GM21515 (cell line): ENCODE measurements around the gene APEH.
A peak's percentile ranks its signal among the peaks of the same experiment; 100 is the strongest.

Experiments used
- ATAC-seq: cut with Tn5 transposase; IDR thresholded peaks from one replicate; pipeline ENCODE4 v1.9.1; 2021; ENCODE audit not compliant: unreplicated experiment

Gene APEH

GRCh38 chr3:49723628-49724551 lies 49.7 kb downstream of the APEH start, which contains the start of gene GMPPB:
GMPPB (minus strand) TSS chr3:49723951; CDS start chr3:49723726, 225 bp downstream.
- peak; percentile 75 for ATAC-seq

GRCh38 chr3:49724586-49724985 lies 50.4 kb downstream of the APEH start:
- ATAC-seq, result no peak

- no peak for ATAC-seq
These were observed 51.9 kb downstream of the APEH start for GRCh38 chr3:49725906-49726681.

GRCh38 chr3:49727154-49727923 lies 53.2 kb downstream of the APEH start:
- ATAC-seq, result no peak

GRCh38 chr3:49727924-49728361 lies 53.8 kb downstream of the APEH start:
- ATAC-seq, result no peak

GRCh38 chr3:49729966-49730609 lies 55.9 kb downstream of the APEH start:
- no peak for ATAC-seq

- ATAC-seq, result no peak
These were observed 58.4 kb downstream of the APEH start for GRCh38 chr3:49732597-49732996.

GRCh38 chr3:49733551-49733950 lies 59.4 kb downstream of the APEH start:
- ATAC-seq, result no peak
